OCI-M2 (cell line): ENCODE measurements around the gene SOX5.
"Not testable (repeated sequence)": the region's sequence is repeated elsewhere in the genome, so short reads cannot be mapped to it uniquely, and the experiment has no call there.

Source experiments
- DNase-seq: peaks from one replicate; lab custom pipeline; 2025; ENCODE audit not compliant: unreplicated experiment; lab: John Stamatoyannopoulos, UW

The SOX5 gene

DNA sequence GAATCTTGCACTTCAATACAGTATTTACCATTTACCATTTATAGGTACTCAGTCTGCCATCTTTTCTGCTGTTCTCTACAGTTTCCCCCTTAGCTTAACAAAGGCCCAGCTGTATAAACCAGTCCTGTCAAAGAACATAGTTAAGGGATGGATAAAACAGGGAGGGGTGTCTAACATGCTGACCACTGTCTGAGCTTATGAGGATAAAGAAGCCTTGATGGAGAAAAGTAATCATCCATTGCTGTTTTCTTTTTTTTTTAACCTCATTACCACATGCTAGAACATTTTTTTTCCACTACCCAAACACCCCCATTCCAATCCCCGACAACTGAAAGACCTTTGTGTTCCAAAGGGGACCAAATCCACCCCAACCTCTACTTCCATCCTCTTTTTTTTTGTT is 39.9 kb downstream of the SOX5 start:
- DNase-seq, result no peak

- no peak for DNase-seq
These were observed 43.1 kb downstream of the SOX5 start for GRCh38 chr12:23906329-23906728.

- no peak for DNase-seq
These were observed 50.0 kb downstream of the SOX5 start for GRCh38 chr12:23899434-23899833.

DNA sequence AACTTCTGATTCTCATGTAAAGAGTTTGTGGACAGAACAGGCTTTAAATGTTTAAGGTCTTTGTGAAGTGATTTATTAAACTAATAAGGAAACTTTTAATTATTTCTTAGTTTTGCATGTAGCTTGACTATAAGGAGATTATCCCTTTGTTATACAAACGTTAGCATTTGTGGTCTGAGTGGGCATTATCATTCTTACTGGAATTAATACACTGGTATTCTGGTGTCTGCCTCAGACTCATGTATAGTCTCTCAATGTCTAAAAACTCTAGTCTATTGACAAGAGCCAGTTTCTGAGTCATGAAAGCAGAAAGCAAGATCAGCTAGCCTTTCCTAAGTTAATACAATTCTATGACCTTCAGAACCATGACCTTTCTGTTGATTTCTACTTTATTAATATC is 51.3 kb downstream of the SOX5 start:
- DNase-seq, result no peak

DNA sequence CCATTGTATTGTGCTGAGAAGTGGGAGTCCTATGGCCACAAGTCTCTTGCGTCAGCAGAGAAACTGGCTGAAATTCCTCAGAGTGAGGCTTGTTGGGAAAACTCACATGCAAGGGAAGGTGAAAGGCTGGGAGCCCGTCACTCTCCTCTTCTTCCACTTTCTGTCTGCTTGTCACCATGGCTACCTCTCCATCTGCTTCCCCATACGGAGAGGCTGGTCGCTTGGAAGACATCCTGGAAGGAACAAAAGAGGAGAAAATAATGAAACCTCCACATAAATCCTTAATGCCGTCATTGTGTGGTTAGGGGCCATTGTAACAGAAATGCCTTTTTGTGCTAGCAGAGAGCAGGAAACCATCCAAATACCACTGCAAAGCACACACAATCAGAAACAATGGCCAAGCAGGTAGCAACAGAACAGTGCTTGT is 53.7 kb downstream of the SOX5 start:
- no peak for DNase-seq

DNA sequence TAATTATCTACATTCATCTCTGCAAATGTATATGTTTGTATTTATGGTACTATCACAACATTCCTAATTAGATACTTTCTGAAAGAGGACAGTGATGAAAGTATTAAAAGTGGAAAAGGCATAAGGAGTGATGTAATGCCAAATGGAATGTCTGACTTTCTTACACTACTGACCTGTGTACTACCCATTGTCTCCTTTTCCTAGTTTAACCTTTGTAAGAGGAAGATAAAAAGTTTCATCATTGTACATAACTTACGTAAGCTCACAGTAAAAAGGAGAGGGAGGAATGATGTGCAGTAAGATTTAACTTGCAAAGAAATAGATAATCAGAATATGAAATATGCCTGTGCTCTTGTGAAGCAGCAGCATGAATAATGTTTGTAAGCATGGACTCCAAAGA is 55.9 kb downstream of the SOX5 start:
- DNase-seq, result no peak

DNA sequence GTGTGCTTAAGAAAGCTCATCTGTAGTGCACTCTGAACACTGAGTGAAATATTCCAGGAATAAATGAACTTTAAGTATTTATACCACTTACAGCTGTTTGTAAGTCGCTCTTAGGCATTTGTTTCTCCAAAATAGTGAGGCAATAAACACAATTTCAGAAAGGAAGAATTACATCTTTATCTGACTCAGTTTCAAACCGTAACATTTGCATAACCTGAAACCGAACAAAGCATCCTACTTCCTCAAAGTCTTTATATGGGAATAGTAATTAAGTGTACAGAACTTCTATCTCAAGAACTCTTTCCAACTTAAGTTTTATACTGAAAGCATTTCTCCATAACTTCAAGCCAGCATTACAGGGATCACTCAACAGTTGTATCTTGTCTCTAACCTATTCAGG is 58.4 kb downstream of the SOX5 start:
- no peak for DNase-seq

- DNase-seq, result no peak
These were observed 60.4 kb downstream of the SOX5 start for GRCh38 chr12:23889069-23889440.

- no peak for DNase-seq
These were observed 60.9 kb downstream of the SOX5 start for GRCh38 chr12:23888396-23889068.

DNA sequence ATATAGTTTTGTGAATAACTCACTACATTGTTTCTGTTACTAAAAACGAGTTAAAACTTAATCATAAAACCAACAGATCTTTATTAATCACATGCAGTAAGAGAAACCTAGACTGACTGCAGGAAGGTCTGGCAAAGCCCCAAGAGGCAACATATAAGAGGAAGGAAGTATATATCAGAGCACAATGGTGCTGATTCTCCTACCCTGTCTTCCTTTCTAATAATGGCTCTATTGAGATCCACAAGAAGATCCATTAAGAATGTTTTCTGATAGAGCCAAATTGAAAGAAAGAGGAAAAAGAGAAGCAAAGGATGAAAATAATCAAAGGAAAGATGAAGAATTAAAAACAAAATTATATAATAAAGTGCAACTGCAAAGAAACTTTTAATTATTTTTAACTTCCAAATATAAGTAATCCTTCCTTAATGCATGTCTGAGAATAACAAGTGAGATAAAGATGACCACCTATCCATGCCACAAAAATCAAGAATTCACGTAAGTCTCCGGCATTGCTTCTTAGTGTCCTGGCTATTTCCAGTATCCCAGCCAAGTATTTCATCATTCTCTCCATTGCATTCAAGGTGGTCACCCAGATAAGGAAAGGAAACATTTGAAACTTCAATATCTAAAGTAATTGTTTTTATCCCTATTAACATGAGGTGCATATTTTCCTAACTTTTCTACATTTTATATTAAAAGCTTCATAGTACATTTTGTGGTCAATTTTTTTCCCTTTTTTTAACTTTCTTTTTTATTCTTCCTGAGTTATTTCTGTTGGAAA is 62.2 kb downstream of the SOX5 start:
- DNase-seq, result no peak

DNA sequence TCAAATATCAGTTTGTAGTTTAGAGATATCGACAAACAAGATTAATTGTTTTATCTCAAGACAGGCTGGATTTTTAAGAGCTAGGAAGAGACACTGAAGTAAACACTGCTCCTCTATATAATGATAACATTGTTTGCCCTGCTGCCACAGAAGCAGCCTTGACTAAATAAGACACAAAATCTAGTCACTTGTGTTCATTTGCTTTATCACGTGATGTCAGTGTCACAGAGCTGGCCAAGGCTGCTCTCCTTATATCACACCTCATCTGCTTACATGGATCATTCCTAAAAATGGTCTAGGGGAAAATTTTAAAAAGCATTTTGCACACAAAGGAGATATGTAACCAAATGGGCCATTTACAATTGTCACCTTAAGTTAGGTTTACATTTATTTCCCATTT is 64.1 kb downstream of the SOX5 start:
- no peak for DNase-seq

- no peak for DNase-seq
These were observed 64.6 kb downstream of the SOX5 start for GRCh38 chr12:23884909-23885308.

DNA sequence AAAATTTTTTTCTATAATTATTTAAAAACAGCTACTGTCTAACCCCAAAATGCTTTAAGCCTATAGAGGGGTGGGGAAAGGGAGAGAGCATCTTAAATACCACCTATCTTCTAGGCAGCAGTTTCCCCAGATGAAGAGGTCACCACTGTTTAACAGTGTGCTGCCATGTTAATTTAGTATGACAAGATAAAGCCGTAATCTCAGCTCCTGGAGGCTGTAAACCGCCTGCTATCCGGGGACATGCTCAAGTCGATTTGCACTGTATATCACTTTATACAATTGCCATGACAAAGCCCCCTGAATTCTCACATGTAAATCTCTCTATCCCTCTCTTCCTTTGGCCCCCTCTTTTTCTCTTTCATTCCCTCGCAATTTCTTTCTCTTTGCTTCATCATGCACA is 68.5 kb downstream of the SOX5 start:
- no peak for DNase-seq

DNA sequence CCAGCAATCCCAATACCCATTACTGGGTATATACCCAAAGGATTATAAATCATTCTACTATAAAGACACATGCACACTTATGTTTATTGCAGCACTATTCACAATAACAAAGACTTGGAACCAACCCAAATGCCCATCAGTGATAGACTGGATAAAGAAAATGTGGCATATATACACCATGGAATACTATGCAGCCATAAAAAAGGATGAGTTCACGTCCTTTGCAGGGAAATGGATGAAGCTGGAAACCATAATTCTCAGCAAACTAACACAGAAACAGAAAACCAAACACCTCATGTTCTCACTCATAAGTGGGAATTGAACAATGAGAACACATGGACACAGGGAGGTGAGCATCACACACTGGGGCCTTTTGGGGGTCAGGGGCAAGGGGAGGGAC is 72.9 kb downstream of the SOX5 start:
- DNase-seq, result not testable (repeated sequence)

- DNase-seq, result no peak
These were observed 81.7 kb downstream of the SOX5 start for GRCh38 chr12:23867794-23868193.

DNA sequence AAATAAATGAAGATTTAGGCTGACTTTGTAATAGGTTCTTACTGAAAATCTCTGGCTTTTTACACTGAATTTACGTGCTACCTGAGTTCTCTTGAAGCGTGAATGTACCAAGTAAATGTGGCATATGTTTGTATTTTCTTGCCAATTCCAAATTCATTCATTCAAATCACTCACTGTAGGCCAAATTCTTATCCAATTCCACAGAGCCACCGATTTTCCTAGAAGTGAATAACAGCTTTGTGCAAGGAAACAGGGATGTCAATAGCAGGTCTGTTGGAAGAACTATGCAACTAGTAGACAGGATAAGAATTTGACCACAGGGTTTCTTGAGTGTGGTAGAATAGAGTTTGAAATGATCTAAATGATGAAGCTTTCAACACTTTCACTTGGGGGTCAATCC is 86.8 kb downstream of the SOX5 start:
- no peak for DNase-seq

GRCh38 chr12:23860019-23860418 is 89.5 kb downstream of the SOX5 start:
- no peak for DNase-seq

DNA sequence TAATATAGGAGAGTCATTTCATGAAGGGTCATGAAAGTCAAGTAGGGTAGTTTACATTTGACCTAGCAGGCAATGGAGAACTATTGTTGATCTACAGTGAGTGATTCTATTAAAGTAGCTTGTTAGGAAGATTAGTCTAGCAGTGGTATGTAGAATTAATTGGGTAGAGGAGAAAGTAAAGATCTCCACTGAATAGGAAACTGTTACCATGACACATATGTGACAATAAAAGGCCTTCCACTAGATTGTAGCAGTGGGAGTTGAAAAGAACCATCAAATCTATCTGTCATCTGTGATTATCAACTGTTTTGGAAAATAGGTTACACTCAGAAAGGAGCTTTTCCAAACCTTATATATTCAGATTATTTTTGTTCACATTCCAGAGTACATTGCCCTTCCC is 92.3 kb downstream of the SOX5 start:
- no peak for DNase-seq

GRCh38 chr12:23855813-23856212 is 93.7 kb downstream of the SOX5 start:
- no peak for DNase-seq

DNA sequence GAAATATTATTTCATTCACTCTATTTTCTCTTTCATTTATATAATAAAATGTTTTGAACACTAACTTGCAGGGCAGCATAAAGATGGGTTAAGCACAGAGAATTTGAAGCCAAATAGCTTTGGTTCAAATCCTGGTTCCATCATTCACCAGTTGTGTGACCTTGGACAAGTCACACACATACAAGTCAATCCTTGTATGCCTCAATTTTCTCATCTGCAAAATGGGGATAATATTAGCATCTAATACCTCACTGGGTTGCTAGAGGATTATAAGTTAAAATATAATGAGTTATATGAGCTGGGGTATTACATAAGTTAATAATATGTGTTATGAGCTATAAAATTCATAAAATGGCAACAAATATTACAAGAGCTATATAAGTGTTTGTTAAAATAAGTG is 94.9 kb downstream of the SOX5 start:
- no peak for DNase-seq

DNA sequence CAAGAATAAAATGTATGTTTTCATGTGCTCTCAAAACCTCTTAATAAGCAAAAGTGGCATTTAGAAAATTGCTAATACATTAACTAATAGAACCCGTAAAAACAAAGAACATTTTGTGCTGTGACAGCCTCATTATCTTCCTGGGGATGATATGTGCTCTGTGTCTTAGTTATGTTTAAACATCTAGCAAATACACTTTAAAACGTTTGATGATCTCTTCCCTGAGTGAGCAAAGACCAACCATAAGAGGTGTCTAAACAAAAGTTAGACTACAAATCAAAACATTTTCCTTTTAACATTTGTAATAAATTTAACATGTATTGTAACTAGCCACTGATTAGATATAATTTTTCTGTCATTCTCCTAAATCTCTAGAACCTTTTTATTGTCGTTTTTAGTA is 95.8 kb downstream of the SOX5 start:
- DNase-seq, result no peak

GRCh38 chr12:23851602-23852001 is 97.9 kb downstream of the SOX5 start:
- DNase-seq, result no peak

- DNase-seq, result no peak
These were observed 101.6 kb downstream of the SOX5 start for GRCh38 chr12:23847857-23848256.
